GM11168 (cell line): ENCODE measurements around the gene IFI30.

Source experiments
- in situ Hi-C: fragments of 300-500 bp; cut with MboI; formaldehyde crosslinking; loops from one replicate; pipeline ENCODE4 v1.12.0; 2022; ENCODE audit warnings: low sequenced_read_pairs; ENCODE audit not compliant: unreplicated experiment

The IFI30 gene

DNA sequence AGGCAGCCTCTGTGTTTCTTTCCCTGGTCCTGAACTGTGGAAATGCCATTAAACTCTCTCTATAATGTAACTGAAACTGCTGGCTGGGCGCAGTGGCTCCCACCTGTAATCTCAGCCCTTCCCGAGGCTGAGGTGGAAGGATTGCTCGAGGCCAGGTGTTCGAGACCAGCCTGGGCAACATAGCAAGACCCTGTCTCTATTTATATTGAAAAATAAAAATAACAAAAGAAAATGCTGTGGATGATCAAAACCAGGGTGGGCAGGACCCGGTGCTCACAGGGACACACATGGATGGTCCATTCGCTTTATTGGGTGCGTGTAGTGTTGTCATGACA, 22.9 kb downstream of the IFI30 start:
- in situ Hi-C loops, result no loop called here

DNA sequence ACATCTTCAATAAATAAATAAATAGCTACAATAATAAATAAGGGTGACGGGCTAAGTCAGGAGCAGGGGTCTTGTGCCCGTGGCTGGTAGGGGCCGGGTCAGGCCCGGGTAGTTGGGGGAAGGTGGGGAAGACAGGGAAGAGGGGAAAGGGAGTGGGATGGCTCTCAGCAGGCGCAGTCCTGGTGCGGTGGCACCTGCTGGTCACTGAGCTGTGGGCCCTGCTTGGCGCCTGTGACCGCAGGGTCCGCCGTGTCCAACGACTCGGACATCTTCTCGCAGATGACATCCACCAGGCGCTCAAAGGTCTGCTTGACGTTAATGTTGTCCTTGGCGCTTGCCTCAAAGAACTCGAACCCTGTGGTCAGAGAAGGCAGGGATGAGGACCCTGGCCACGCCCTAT, 23.7 kb downstream of the IFI30 start:
- in situ Hi-C loops, result no loop called here

DNA sequence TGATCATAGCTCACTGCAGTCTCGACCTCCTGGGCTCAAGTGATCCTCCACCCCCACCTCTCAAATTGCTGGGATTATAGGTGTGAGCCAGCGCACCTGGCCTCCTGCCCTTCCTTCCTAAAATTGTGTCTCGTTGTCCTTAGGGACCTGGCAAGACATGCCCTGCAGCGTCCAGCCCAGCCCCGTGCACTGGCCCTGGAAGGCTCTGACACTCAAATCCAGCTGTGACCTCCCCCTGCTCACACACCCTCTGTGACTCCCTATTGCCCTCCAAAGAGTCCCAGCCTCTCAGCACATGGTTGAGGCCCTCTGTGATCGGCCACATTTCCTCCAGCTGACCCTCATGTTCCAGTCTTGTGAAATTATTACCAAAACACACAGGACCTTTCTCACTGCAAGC, 24.3 kb downstream of the IFI30 start:
- in situ Hi-C loops, result no loop called here

DNA sequence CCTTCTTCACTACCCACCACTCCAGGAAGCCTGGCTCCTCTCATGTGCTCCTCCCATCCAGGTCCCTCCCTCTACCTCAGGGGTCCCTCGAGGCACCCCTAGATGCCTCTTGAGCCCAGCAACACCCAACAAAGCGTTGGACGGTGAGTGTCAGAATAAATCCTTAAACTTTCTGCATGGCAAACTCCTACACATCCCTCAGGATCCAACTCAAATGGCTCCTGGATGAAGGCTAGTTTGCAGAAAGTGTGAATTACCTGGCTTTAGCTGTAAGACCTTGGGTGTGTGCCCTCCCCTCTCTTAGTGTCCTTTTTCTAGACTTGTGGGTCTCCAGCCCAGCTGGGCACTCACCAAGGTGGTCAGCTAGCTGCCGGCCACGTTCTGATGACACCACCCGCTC, 24.8 kb downstream of the IFI30 start:
- in situ Hi-C loops, result no loop called here

DNA sequence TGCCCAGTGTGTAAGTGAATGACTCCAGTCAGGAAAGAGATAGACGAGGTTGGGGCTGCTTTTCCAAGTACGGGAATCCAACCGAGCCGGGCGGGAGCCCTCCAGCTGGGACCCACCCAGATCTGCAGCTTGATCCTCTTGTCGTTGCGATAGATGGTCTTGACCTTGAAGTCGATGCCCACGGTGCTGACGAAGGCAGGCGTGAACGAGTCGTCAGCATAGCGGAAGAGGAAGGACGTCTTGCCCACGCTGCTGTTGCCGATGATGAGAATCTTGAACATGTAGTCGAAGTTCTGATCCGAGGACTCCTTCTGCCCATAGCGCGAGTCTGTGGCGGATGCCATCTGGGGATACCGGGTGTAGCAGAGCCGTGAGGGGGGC, 28.8 kb downstream of the IFI30 start:
- in situ Hi-C loops, result no loop called here

DNA sequence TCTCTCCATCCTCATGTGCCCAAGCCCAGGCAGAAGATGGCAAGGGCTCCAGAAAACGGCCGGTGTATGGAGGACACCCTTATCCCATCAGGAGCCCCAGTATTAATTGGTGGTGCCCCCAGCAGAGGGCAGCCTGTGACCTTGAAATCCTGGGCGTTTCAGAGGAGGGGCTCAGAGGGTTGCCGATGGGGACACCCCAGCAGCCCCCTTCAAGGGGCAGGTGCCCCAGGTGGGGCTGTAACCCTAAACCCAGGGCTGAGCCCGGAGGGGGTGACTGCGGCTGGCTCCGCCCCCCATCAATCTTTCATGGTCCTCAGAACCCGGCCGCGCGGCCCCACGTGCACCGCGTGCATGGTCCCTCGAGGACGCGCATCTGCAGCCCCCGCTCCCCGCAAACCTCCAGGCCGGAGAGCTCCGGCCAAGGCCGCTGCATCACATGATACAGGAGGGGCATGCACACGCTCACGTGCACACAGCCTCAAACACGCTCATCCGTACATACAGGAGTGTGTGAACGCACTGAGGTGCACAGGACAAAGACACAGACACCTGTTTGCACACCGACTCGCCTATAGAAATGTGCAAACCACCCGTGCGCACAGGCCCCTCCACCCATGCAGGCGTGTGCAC, 29.3 kb downstream of the IFI30 start:
- in situ Hi-C loops, result no loop called here

DNA sequence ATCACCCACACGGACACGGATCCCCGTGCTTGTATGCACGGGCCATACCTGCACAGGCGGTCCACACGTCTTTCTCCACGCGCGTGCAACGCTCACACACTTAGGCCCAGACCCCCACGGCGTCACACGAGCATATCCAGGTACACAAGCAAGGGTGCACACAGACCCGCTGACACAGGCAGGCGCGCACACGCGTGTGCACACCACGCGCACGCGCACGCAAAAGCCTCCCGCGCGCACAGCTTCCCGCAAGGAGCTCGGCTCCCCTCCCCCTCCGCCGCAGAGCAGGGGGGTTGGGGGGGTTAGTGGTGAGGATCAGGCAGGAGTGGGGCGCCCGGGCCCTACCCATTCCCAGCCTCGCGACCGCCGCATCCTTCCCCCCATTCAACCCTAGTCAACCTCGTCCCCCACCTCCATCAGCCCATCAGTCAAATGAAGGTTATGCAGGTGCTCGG, 29.8 kb downstream of the IFI30 start:
- in situ Hi-C loops, result no loop called here

DNA sequence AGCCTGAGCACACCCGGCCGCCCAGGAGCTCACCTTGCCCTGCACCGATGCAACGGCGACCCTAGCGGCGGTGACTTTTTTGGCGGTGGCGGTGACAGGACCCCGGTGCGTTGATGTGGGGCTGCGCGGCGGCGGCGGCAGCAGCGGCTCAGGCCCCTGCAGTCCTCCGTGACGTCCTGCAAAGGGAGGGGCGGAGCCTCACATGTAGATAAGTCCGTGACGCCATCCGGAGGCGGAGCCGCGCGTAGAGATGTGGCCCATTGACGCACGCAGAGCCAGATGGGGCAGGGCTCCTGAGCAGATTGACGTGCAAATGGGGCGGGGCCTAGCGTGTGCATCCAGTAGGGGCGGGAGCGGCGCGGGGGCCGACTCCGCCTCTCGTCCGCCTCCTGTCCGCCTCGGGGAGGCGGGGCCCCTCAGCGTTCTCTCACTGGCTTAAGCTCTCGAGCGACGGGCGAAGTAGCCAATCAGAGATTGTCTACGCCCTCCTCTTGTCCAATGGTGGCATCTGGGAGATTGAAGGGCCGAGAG, 30.3 kb downstream of the IFI30 start, which contains the start of gene RAB3A:
Gene RAB3A (minus strand): TSS at position 180 of the 531 bp plus-strand sequence. CDS start 1,302 bp downstream, outside the sequence.
- in situ Hi-C loops, result no loop called here

DNA sequence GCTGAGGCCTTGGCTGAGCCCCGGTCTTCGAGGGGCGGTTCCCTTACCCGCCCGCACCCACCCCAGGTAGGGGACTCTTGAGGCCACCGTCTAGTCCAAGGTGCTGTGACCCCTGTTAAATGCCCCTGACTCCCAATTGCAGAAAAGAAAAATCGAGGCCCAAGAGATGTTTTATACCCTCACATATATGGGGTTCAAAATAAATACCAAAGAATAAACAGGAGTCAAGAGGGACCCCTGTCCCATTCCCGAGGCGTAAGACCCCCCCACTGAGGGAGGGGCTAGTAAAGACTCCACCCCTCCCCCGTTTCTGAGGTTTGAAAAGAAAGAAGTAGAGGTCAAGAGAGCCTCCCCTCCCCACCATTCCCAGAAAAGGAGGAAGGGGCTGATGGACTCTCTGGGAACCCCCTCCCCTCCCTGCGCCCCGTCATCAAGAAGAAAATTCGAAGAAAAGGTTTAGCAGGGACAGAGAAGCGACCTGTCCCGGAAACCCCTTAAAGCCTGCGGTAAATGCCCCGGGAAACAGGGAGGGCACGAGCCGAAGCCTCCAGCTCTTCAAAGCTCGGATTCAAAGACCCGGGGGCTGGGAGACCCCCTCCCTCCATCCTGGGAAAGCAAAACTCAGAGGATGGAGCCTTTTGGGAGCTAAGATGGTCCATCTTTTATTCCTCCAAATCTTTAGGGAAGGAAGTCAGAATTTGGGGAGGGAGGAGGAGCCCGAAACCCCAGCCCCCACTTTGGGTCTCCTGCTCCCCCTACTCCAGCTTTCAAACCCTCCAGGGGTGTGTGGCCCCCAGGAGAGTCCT, 31.0 kb downstream of the IFI30 start:
- in situ Hi-C loops, result no loop called here

DNA sequence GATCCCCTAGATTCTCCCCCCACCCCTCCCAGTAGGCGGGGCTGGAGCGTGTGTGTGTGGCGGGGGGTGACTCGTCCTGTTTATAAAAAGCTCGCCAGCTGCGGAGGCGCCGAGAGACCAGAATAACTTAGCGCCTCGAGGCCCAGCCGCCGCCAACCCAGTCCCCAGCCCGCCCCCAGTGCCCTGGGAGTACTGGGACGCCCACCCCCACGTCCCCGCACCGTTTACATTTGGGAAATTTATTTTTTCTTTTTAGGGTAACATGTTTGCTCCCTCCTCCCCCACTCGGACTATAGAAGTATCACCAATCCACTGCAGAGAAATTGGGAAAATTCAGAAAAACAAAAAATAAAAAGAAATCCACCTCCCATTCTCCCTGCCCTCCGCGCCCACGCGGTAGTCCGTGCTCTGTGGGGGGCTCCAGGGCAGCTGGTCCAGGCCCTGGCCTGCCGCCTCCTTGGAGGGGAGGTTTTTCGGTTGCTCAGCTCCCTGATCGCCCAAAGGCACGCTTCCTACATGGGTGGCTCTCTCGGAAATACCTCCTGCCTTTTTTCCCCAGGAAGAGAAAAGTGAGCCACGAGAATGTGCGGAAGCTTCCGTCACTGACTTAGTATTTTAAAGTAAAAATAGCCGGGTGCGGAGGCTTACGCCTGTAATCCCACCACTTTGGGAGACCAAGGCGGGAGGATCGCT, 31.7 kb downstream of the IFI30 start:
- in situ Hi-C loops, result no loop called here

DNA sequence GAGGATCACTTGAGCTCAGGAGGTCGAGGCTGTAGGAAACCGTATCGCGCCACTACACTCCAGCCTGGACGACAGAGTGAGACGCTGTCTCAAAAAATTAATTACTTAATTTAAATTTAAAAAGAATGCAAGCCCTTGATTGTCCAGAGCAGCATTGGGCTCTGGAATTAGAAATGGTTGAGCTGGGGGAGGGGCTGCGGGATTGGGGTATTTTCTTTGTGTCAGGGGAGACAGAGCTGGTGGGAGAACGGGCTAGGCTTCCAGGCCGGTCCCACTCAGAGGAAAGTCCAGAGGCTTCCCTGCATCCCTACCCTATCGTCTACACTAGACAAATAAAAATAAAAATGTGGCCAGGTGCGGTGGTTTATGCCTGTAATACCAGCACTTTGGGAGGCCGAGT, 32.4 kb downstream of the IFI30 start:
- in situ Hi-C loops, result no loop called here

DNA sequence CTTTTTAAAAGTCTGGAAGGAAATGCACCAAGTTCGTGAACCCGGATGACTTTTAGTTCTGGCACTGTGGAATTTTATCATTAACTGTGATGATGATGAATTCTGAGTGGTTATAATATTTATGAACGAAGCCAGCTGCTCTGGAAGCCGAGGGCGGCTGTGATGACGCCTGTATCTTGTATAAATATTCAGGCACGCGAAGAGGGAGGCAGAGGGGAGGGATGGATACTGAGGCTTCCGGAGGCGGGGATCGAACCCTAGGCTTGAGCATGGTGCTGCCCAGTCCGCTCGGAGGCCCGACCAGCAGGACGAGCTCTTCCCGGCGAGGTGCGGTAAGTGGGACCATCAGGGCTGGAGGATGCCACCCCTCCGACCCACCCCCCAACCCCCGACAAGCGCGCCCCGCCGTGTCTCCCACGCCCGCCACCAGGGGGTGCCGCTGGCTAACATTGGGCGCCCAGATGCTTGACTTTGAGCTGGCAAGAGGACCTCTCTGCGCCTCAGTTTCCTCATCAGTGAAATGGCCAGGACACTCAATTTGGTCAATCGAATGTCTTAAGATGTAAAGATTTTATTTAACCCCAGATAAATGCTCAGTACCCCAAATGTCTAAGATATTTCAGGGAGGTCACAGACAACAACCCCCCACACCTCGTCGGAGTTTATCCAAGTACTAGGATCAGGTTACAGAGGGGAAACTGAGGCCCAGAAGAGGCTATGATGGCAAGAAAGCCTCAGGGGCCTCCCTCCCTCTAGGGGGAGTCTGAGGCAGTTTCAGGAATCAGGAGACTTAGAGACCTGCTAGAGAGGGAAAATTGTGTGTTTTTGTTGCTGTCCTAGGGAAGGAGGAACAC, 34.7 kb downstream of the IFI30 start:
- in situ Hi-C loops, result no loop called here

DNA sequence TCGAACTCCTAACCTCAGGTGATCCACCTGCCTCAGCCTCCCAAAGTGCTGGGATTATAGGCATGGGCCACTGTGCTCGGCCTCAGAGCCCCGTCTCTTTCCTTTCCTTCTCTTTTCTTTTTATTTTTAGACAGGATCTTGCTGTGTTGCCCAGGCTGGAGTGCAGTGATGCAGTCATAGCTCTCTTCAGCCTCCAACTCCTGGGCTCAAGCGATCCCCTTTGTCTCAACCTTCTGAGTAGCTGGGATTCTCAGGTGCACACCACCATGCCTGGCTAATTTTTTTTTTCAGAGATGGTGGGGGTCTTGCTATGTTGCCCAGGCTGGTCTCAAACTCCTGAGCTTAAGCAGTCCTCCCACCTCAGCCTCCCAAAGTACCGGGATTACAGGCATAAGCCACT, 36.3 kb downstream of the IFI30 start:
- in situ Hi-C loops, result loop anchor here (5.0 kb wide), 1 partner anchor 47 kb away; a partner anchor contains a TSS

DNA sequence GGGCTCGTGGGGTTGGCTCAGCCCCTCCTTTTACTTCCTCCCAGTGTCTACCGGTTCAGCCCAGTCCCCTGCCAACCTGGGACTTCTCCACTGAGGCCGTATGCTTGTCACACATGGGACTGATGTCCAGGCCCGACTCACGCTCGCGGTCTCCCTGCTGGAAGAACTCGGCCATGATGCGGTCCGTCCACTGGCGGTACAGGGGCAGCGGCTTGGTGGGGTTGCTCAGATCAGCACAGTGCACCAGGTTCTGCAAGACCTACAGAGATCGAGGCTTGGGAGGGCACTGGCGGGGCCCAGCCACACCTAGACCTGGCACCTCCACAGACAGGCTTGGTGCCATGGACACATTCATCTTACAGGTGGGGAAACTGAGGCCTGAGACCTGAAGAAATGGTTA, 38.1 kb downstream of the IFI30 start:
- in situ Hi-C loops, result loop anchor here (5.0 kb wide), 1 partner anchor 46 kb away; a partner anchor contains a TSS

DNA sequence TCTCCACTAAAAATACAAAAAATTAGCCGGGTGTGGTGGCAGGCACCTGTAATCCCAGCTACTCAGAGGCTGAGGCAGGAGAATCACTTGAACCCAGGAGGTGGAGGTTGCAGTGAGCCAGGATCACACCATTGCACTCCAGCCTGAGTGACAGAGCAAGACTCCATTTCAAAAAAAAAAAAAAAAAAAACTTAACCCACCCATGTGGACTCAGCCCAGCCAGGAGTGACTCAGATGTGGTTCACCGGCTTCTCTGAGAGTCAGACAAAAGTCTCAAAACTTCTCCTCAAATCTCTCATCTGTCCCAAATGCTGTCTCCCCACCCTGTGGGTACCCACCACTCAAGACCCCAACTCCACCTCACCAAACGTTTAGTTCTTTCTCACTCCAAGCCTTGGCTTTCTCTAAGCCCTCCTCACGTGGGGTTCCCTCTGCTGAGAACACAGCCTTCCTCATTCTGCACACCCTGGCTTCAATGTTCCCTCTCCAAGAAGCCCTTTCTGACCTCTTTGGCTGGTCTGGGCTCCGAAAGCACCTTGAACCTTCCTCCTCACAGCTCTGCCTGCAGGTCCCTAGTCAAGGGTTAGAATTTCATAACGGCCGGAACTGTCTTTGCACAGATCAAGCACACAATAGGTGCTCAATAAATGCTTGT, 41.3 kb downstream of the IFI30 start:
- in situ Hi-C loops, result loop anchor here (5.0 kb wide), 1 partner anchor 42 kb away; a partner anchor contains a TSS

DNA sequence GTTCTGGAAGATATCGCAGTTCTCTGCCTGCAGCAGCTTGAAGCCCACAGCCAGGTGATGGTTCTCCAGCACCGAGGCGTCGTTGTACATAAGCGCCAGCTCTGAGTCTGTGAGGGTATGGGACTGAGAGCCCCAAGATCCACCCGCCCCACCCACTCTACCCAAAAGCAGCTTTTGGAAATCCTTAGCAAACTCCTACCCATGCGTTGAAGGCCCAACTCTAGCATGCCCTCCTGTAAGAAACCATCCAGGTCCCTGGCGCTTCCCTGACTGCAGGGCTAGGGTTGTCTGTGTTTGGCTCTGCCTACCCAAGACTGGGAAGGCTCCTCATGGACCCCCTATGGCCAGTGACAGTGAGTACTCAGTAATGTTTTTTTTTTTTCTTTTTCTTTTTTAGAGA, 43.2 kb downstream of the IFI30 start:
- in situ Hi-C loops, result no loop called here

DNA sequence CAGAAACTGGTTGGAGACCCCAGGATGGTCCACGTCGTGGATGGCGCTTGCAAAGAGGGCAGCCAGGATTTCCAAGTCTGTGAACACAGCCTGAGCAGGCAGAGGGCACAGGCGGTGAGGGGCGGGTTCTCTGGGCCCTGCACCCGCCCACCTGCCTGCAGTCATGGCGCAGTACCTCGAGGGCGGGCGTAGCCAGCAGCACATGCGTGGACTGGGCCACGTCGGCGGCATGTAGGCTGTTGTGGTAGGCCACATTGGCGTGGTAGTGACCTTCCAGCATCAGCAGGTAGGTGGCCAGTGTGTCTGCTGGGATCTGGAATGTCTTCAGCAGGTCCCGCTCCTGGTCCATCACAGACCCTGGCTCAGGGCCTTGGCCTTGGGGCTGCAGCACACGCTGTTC, 44.5 kb downstream of the IFI30 start:
- in situ Hi-C loops, result no loop called here

DNA sequence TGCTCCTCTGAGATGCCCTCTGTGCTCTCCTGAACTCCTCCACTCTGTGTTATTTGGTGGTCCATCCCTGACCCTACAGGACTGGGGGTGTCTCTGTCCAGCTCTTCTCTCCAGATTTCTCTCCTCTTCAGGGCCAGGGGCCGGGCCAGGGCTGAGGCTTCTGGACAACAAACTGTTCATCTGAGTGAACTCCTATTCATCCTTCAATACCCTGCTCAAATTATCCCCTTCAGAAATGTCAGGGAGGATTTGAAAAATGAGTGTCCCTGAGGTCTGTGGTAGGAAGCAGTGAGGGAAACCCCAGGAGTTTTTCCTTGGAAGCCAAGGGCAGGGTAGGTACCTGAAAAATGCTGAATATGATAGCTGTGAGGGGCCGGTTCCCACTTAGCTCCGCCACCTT, 45.0 kb downstream of the IFI30 start:
- in situ Hi-C loops, result no loop called here

DNA sequence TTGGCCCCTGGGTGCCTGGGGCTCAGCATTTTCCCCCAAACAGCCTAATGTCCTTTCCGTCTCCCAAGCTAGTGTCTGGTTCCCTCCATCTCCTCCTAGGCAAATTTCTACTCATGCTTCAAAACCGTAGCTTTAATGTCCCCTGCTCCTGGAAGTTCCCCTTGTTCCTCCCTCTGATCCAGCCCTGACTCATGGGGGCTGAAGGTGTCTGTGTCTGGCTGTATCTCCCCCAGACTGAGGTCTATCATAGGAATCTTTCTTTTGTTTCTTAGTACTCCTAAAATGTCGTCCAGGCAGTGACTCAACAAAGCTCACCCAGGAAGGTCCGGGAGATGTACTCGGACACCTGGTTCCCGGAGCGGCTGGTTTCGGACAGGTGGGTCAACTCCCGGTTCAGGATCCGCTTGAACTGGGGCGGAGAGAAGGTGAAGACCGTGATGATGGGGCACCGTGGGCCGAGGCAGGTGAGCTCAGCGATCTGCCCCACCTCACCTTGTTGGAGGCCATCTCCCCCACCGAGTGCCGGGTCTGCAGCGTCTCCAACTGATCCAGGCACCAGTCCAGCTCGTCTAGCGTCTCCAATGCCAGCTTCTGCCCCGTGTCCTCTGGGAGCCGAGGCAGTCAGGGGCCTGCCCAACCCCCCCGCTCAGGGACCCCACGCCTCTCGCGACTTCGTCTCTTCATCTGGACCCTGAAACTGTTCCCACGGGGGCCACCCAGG, 46.5 kb downstream of the IFI30 start:
- in situ Hi-C loops, result no loop called here
